HL-60 (cell line): Measurements from ENCODE around the gene ANKS1A.

Source experiments
- CTCF ChIP-seq: IDR thresholded peaks from one replicate; pipeline ENCODE4 v1.5.1; 2011; ENCODE audit warnings: low read length, control low read depth, inconsistent platforms; ENCODE audit not compliant: insufficient read depth
- GABPA ChIP-seq: IDR thresholded peaks from 2 replicates; pipeline ENCODE4 v1.6.1; 2012; ENCODE audit warnings: low read depth
- POLR2AphosphoS5 ChIP-seq: IDR thresholded peaks from 2 replicates; pipeline ENCODE4 v1.6.1; 2012; ENCODE audit warnings: low read depth
- TF ChIP-seq, protein P1 (sequence below): IDR thresholded peaks from 2 replicates; pipeline ENCODE4 v1.6.1; 2012; ENCODE audit warnings: low read depth; ENCODE audit not compliant: insufficient replicate concordance

DNA sequence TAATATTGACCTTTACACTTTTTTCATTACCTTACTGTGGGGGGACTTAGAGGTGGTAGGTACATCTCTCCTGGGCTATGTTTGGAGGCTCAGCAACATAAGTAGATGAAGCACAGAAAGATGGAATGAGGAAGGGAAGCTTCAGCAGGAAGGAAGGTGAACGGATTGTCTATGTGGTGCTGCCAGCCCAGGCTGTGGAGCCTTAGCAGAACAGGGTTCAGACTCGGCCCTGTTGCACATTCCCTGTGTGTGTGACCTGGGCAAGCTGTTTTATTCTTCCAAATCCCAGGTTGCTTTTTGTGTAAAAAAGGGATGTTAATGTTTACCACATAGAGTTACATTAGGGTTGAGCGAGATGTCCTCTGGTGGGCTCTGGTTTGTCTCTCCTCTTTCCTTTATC lies 41.2 kb downstream of the ANKS1A start:
- TF ChIP-seq CTCF: no peak
- TF ChIP-seq POLR2AphosphoS5: no peak
- TF ChIP-seq, protein P1, sequence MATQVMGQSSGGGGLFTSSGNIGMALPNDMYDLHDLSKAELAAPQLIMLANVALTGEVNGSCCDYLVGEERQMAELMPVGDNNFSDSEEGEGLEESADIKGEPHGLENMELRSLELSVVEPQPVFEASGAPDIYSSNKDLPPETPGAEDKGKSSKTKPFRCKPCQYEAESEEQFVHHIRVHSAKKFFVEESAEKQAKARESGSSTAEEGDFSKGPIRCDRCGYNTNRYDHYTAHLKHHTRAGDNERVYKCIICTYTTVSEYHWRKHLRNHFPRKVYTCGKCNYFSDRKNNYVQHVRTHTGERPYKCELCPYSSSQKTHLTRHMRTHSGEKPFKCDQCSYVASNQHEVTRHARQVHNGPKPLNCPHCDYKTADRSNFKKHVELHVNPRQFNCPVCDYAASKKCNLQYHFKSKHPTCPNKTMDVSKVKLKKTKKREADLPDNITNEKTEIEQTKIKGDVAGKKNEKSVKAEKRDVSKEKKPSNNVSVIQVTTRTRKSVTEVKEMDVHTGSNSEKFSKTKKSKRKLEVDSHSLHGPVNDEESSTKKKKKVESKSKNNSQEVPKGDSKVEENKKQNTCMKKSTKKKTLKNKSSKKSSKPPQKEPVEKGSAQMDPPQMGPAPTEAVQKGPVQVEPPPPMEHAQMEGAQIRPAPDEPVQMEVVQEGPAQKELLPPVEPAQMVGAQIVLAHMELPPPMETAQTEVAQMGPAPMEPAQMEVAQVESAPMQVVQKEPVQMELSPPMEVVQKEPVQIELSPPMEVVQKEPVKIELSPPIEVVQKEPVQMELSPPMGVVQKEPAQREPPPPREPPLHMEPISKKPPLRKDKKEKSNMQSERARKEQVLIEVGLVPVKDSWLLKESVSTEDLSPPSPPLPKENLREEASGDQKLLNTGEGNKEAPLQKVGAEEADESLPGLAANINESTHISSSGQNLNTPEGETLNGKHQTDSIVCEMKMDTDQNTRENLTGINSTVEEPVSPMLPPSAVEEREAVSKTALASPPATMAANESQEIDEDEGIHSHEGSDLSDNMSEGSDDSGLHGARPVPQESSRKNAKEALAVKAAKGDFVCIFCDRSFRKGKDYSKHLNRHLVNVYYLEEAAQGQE: no peak
- TF ChIP-seq GABPA: no peak
